SH-SY5Y (cell line): ENCODE data around the gene HGS.

Experiments used
- GATA2 ChIP-seq: IDR thresholded peaks from 2 replicates; pipeline ENCODE4 v1.6.1; 2011; ENCODE audit warnings: mild to moderate bottlenecking, low read depth, low read length
- GATA3 ChIP-seq: IDR thresholded peaks from 2 replicates; pipeline ENCODE4 v1.6.1; 2011; ENCODE audit warnings: low read depth, mild to moderate bottlenecking, low read length, moderate library complexity

- TF ChIP-seq GATA2 (no peak), GATA3 (no peak)
Measured at GRCh38 chr17:81725439-81725838, 41.6 kb downstream of the HGS start.
